A204.1 (cell line): ENCODE measurements around the gene COL25A1.

Experiments used
- FAIRE-seq: peaks from 2 replicates; lab custom pipeline; 2012; peaks lifted over from hg19 to GRCh38; lab: Jason Lieb, UNC

Gene COL25A1

DNA sequence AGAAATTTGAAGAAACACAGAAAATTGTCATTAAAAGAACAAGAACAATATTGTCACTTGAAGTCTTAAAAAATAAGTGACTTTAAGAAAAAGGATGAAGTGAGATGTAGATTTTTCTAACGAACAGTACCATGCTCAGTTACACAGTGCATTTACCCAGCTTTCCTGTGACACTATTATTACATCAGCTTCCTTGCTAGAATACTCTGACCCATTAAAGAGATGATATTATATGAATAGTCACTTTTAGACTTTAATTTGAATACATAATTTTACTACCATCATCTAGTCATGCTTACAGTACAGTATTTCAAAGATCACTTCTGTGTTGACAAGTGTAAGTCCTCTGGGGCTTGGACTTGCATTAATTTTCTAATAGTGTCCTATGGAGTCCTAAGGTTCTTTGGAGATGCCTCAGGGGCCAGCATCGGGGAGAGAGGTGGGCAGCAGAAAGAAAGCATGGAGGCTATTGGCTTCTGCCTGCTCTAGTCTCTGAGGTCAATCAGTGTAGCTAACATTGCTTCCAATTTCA is 10.7 kb downstream of the COL25A1 start:
- FAIRE-seq = no peak

DNA sequence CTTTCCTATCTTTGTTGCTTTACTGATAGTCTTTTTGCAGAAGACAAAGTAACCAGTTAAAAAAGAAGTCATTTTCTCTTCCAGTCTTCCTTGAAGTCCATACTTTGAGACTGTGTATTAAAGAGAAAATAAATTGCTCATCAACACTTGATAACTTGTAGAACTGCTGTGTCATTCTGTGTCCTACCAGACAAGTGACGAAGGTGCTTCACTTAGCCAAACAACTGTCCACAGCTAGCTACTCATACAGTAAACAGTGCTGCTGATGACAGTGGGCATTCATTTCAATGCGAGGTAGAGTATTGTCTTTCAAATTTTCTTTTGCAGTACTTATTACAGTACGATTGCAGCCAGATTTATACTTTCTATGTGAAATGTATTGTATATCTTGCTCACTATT is 11.5 kb downstream of the COL25A1 start:
- FAIRE-seq = no peak

DNA sequence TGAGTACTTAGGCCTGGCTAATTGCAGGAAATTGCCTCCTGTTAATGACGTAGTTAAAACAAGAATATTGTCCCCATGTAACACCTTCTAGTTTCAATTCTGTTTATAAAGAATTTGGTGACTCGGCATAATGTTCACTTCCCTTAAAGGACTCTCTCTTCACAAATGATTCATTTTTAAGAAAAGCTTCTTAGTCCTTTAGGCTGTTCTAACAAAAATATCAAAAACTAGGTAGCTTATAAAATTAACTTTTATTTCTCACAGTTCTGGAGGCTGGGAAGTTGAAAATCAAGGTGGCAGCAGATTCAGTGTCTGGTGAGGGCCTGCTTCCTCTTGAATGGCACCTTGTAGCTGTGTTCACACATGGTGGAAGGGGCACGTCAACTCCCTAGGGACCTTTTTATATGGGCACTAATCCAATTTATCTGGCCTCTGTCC is 23.8 kb downstream of the COL25A1 start:
- no peak for FAIRE-seq

GRCh38 chr4:109276482-109277095 is 25.9 kb downstream of the COL25A1 start:
- FAIRE-seq = no peak

- FAIRE-seq = no peak
These were observed 27.3 kb downstream of the COL25A1 start for GRCh38 chr4:109275066-109275745.

- FAIRE-seq = no peak
These were observed 35.6 kb downstream of the COL25A1 start for GRCh38 chr4:109266891-109267290.

DNA sequence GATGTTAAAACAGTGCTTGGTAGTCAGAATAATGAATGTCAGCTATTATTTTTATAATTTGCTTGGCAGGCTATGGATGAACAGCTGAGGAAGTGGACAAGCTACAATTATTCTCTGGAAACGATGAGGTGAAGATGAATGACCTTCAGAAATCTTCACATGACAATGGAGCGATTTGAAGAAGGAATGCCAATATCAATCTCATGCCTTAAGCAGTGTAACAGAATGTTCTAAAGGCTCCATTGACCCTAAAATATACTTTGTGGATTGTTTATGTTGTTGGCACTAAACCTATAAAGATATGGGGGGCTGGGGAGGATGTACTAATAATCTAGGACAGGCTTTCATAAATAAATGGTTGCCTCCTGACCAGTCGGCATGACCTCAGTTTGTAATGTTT is 36.2 kb downstream of the COL25A1 start:
- FAIRE-seq = no peak

DNA sequence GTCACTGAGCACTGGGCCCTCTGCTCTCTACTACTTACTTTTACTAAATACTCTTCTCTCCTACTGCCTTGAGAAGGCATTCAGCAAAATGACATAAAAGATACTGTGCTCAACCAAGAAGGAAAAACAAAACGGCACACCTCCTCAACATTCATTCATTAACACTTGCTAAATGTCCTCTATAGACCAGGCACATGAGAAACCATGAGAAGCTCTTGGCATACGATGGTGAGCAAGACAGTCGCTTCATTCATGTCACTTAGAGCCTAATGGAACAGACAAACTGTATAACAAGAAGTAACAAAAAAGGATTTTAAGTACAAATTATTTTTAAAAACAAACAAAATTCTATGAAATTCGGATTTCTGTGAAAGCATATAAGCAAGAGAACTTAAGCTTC is 38.7 kb downstream of the COL25A1 start:
- FAIRE-seq = no peak

- no peak for FAIRE-seq
These were observed 45.6 kb downstream of the COL25A1 start for GRCh38 chr4:109256818-109257217.

DNA sequence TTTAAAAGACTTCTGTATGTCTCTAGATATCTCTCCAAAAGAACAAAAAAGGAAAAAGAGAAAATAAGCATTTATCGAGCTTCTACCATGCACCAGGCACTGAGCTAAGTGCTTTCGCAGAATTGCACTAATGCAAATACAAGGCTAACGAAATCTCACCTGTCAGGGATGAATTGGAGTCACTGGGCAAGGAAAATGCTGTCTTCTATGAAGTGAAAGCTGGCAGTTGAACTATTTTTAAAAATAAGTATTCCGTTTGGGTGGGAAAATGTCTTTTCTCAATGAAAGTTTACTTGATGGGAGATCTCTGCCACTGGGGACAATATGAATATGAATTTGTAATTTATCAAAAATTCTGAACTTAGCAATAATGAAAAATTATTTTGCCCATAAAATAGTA is 47.6 kb downstream of the COL25A1 start:
- no peak for FAIRE-seq

DNA sequence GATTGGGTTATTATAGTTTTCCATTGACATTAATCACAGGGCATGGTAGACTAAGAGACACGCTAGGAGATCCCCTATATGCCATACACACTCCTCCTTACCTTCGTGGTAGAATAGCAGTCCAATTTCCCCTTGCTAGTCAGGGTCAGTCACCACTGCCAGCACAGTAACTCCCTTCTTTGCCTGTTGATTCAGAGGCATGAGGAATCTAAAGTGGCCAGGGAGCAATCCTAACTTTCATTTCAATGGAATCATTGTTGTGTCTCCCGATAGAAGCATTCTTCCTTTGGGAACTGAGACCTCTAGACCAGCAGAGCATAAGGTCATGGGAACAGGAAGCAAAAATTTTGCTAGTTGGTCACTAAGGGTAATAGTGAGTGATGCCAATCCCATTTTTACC is 51.1 kb downstream of the COL25A1 start:
- no peak for FAIRE-seq

DNA sequence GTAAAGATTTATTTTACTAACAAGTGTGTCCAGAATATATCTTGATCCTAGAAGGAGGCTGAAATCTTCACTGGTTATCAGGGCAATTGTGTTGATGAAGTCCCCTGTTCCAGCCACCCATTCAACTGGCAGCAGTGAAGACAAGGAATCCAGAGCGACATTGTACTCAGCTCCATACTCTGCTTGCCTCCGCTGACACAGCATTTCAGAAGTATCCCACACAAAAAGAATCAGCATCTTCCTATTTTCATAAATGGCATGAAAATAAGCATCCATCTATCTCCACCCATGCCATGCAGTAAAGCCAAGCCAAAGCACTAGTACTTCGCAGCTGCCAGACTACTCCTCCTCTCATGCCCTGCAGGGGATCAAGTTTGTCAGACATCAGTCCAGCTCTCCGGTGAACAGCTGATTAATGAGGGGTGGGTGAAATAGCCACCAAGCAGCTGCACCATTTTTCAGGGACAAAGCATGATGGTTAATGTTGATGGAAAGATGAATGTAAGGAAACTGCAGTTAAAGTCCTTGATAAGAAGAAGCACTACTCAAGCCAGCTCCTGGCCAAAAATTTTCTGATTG is 54.0 kb downstream of the COL25A1 start:
- no peak for FAIRE-seq

DNA sequence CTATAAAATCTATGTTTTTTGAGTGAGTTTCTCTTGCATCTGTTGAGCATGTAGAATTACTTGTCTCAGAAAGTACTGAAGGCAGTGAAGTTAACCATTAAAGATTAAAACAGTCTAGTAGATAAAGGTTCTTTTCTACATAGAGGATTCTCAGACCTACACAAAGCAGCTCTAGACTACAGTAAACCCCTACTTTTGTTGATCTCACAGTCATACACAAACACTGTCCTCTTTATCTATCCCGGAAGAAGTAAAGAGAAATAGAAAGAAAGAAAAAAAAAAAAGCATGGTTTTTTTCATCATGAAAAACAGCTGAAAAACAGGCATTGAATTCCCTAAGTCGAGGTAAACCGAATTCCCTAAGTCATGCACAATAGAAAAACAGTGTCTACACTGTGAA is 58.6 kb downstream of the COL25A1 start:
- no peak for FAIRE-seq

DNA sequence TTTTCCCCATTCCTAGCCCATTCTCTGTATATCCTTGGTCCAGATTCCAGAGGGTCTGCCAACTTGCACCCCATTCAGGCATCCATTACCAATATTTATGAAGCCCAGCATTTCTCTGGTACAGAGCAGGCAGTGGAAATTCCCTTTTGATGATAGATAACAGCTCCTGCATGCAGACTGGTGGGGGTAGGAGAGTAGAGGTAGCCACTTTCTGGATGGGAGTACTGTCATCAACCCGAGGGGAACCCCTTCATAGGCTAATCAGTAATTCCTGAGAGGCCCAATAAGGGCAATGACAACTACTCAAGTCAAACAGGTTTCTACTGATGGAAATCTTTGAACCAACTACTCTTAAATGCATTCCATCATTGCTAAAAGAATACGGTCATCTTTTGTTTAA is 63.7 kb downstream of the COL25A1 start:
- FAIRE-seq = no peak

GRCh38 chr4:109235683-109236082 is 66.8 kb downstream of the COL25A1 start:
- no peak for FAIRE-seq

- no peak for FAIRE-seq
These were observed 67.9 kb downstream of the COL25A1 start for GRCh38 chr4:109234596-109234995.

GRCh38 chr4:109233570-109233969 is 68.9 kb downstream of the COL25A1 start:
- FAIRE-seq = no peak

DNA sequence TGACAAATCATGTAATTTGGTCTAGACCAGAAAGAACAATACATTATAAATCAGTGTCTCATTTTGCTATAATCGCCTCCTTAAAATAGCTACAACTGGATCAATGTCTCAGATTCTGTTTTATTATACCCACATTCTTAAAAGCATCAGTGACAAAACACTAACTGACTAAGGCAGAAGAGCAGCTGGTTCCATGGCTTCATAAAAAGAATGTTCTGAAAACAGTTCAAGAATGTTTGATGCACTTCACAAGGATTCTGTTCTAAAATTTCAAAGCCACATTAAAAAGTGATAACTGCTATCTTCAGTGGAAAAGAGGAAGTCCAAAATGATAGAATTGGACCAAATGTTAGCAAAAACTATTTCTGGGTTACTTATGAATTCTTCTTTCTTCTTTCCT is 69.8 kb downstream of the COL25A1 start:
- FAIRE-seq = no peak

DNA sequence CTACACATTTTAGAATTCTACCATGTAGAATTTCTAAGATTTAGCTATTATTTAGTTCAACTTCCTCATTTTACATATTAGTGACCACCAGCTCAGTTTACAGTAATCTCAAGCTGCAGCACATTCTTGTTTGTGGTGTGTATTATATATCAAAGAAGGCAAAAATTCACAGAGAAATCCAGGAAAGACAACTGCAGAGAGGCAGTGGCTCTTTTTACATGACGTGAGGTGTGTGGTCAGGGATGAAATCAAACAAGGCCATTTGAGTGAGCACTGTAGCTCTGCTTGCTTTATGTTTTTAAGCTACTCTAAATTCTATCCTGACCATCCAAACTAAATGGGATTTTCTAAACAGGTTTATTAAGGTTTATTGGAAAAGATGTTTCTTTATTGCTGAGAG is 71.1 kb downstream of the COL25A1 start:
- no peak for FAIRE-seq

- FAIRE-seq = no peak
These were observed 73.4 kb downstream of the COL25A1 start for GRCh38 chr4:109229028-109229427.

GRCh38 chr4:109218288-109218687 is 84.2 kb downstream of the COL25A1 start:
- FAIRE-seq = no peak

DNA sequence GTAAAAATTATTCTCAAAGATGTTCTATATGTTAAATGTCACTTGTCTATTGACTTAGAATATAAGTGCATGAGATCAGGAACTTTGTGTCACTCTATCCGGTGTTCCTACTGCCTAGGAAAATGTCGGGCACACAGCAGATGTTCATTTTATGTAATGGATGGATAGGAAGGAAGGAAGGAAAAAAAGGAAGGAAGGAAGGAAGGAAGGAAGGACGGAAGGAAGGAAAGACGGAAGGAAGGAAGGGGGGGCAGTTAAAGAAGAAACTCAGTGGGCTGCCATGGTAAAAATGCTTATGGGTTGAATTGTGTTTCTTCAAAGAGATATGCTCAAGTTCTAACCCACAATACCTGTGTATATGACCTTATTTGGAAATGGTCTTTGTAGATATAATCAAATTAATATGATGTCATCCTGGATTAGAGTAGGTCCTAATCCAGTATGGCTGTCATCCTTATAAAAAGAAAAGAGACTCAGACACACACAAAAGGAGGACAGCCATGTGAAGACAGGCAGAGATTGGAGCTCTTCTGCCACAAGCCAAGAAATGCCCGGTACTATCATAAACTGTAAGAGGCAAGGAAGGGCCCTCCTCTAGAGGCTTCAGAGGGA is 86.3 kb downstream of the COL25A1 start:
- no peak for FAIRE-seq

GRCh38 chr4:109215506-109215905 is 87.0 kb downstream of the COL25A1 start:
- FAIRE-seq = no peak
